HUES6 (cell line): ENCODE data around the gene UBE3B.

Experiments used
- H3K27ac ChIP-seq: 2 replicates; pipeline ENCODE4 v1.7.0; 2013; ENCODE audit warnings: low read depth, mild to moderate bottlenecking, low read length, inconsistent platforms
- H3K27me3 ChIP-seq: 2 replicates; pipeline ENCODE4 v1.6.1; 2013; ENCODE audit warnings: low read length; ENCODE audit not compliant: control insufficient read depth, insufficient read depth
- H3K36me3 ChIP-seq: 2 replicates; pipeline ENCODE4 v1.6.1; 2013; ENCODE audit warnings: low read length; ENCODE audit not compliant: control insufficient read depth, insufficient read depth
- H3K4me1 ChIP-seq: 2 replicates; pipeline ENCODE4 v1.6.1; 2013; ENCODE audit warnings: low read length; ENCODE audit not compliant: control insufficient read depth, insufficient read depth
- H3K4me3 ChIP-seq: 2 replicates; pipeline ENCODE4 v1.5.1; 2013; ENCODE audit warnings: low read depth, low read length
- H3K9ac ChIP-seq: one replicate; pipeline ENCODE4 v1.6.1; 2013; ENCODE audit warnings: mild to moderate bottlenecking, low read length
- H3K9me3 ChIP-seq: 2 replicates; pipeline ENCODE4 v1.6.1; 2013; ENCODE audit warnings: low read depth, low read length; ENCODE audit not compliant: control insufficient read depth, insufficient read depth

The UBE3B gene

GRCh38 chr12:109542014-109542413 lies 64.6 kb downstream of the UBE3B start:
- H3K36me3 ChIP-seq, result no peaks in the 10 kb centered on the region
- H3K27me3 ChIP-seq, result no peaks in the 10 kb centered on the region
- H3K27ac ChIP-seq, result no peak overlapping the region
- no peak overlapping the region for H3K9ac ChIP-seq
- H3K4me3 ChIP-seq, result no peak overlapping the region
- no peaks in the 10 kb centered on the region for H3K9me3 ChIP-seq
- H3K4me1 ChIP-seq, result peaks cover 2% of the 10 kb centered on the region; the same call in 1 of the 2 replicates

DNA sequence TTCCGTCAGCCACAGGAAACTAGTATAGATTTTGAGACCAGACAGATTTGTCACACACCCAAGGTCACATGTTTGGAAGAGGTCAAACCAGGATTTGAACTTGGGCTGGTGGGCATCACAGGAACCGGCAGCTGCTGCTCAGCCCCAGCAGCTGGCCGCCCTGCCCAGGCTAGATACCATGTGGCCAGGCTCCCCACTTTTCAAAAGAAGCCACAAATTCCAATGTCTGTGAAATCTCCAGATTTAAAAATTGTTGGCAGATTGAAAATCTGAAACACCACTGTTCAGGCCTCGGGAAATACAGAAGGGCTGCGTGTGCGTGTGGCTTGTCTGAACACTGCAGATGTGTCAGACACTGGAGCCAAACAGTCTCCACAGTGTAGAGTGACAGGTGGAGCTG lies 65.4 kb downstream of the UBE3B start:
- Histone ChIP-seq H3K36me3 (no peaks in the 10 kb centered on the region), H3K9ac (no peak overlapping the region), H3K4me1 (peaks cover 2% of the 10 kb centered on the region; the same call in 1 of the 2 replicates), H3K27ac (no peak overlapping the region), H3K9me3 (no peaks in the 10 kb centered on the region), H3K4me3 (no peak overlapping the region), H3K27me3 (no peaks in the 10 kb centered on the region)

DNA sequence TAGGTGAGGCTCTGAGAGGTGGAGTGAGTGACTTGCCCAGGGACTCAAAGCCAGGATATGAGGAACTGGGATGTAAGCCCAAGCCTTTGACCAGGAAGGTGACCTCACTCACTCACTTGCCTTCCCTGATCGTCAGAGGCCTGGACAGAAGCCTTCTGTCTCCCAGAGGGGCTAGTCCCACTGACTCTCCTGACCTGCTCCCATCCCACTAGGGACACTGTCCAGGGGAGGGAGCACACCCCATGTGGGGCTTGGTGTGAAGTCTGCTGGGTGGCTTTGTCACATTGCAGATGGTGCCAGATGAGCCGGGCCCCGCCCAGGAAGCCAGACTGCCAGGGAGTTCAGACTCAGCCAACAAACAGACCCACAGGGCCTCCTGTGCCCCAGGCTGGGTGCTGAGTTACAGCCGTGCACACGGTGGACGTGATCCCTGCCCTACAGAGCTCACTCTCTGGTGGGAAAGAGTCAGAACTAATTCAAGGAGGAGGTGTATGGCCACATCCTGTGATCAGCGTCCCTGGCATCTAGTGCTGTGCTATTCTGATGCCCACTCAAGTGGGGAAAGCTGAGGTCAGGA lies 67.6 kb downstream of the UBE3B start:
- Histone ChIP-seq H3K9ac (no peak overlapping the region), H3K27ac (no peak overlapping the region), H3K4me3 (no peak overlapping the region), H3K36me3 (no peaks in the 10 kb centered on the region), H3K27me3 (no peaks in the 10 kb centered on the region), H3K9me3 (no peaks in the 10 kb centered on the region), H3K4me1 (peaks cover 2% of the 10 kb centered on the region; the same call in 1 of the 2 replicates)

- Histone ChIP-seq H3K9me3 (no peaks in the 10 kb centered on the region), H3K36me3 (no peaks in the 10 kb centered on the region), H3K27ac (no peak overlapping the region), H3K4me1 (peaks cover 2% of the 10 kb centered on the region; the same call in 1 of the 2 replicates), H3K9ac (no peak overlapping the region), H3K4me3 (no peak overlapping the region), H3K27me3 (no peaks in the 10 kb centered on the region)
Measured at GRCh38 chr12:109545826-109546225, 68.4 kb downstream of the UBE3B start.

- H3K4me3 ChIP-seq, result no peak overlapping the region
- peaks cover 2% of the 10 kb centered on the region; the same call in 1 of the 2 replicates for H3K4me1 ChIP-seq
- no peak overlapping the region for H3K9ac ChIP-seq
- no peak overlapping the region for H3K27ac ChIP-seq
- H3K9me3 ChIP-seq, result no peaks in the 10 kb centered on the region
- H3K36me3 ChIP-seq, result no peaks in the 10 kb centered on the region
- no peaks in the 10 kb centered on the region for H3K27me3 ChIP-seq
Measured at GRCh38 chr12:109547286-109547685, 69.9 kb downstream of the UBE3B start.

DNA sequence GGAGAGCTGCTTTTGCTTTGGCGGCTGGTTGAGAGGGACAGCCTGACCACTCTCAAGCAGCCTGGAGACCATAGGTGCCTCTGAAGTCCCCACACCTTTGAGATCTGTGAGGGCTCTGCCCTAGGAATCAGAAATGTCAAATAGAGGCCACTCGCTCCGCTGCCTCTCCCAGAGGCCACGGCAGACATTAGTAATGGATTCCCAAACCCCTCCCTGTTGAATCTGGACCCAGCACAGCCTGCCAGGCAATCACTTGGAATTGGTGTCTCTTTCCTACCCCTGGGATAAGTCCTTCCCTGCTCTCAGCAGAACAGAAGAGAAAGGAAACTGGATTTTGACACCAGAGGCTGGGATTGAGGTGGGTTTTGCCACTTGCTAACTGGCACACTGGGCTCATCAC lies 70.8 kb downstream of the UBE3B start:
- no peaks in the 10 kb centered on the region for H3K27me3 ChIP-seq
- H3K36me3 ChIP-seq, result no peaks in the 10 kb centered on the region
- no peak overlapping the region for H3K4me3 ChIP-seq
- no peaks in the 10 kb centered on the region for H3K9me3 ChIP-seq
- peaks cover 2% of the 10 kb centered on the region; the same call in 1 of the 2 replicates for H3K4me1 ChIP-seq
- H3K27ac ChIP-seq, result no peak overlapping the region
- no peak overlapping the region for H3K9ac ChIP-seq

DNA sequence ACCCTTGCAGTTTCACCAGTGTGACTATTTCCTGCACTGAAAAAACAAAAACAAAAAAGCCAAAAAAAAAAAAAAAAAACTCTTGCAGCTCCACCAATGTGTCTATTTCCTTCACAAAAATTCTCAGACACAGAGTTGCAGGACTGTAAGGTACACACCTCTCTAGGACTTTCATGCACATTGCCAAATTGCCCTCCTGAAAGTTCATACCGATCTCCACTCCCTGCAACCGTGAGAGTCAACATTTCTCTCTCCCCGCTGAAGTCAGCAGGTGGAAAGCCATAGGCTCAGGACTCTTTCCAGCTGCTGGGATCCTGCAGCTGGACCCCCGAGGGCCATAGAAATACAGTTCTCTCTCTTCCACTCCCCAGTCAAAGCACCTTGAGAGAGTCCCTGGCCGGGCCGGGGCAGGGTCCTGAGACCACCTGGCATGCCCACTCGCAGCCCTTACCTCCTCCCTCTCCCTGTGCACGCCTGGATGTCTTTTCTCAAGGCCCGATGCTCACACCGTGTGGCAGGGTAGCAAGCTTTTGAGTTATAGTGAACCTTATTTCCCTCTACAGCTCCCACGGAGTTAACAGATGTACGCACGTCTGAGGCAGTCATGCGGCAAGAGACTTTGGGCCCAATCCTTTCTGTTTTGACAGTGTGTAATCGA lies 72.3 kb downstream of the UBE3B start:
- H3K4me1 ChIP-seq, result peaks cover 2% of the 10 kb centered on the region; the same call in 1 of the 2 replicates
- no peak overlapping the region for H3K4me3 ChIP-seq
- no peaks in the 10 kb centered on the region for H3K27me3 ChIP-seq
- no peaks in the 10 kb centered on the region for H3K9me3 ChIP-seq
- H3K36me3 ChIP-seq, result no peaks in the 10 kb centered on the region
- H3K27ac ChIP-seq, result no peak overlapping the region
- H3K9ac ChIP-seq, result no peak overlapping the region

DNA sequence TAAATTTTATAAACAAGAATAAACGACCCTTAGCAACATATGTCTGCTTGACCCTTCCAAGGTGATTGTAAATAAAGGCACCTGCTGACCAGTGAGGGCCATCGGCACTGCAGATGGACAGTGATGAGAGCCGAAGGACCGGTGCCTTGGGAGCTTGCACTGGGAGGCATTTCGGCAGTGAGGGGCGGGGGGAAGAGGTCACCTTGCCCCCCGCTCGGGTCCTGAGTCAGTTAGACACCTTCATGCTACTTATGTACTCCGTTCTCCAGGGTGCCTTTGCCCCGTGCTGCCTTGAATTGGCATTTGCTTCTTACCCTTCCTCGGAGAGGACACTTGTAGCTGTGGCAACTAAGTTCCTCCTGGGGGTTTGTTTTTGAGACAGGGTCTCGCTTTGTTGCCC lies 72.8 kb downstream of the UBE3B start:
- H3K4me3 ChIP-seq, result no peak overlapping the region
- H3K4me1 ChIP-seq, result peaks cover under 1% of the 10 kb centered on the region; the same call in 1 of the 2 replicates
- H3K27ac ChIP-seq, result no peak overlapping the region
- H3K9me3 ChIP-seq, result no peaks in the 10 kb centered on the region
- no peaks in the 10 kb centered on the region for H3K27me3 ChIP-seq
- no peak overlapping the region for H3K9ac ChIP-seq
- no peaks in the 10 kb centered on the region for H3K36me3 ChIP-seq

- Histone ChIP-seq H3K9ac (no peak overlapping the region), H3K9me3 (no peaks in the 10 kb centered on the region), H3K27me3 (no peaks in the 10 kb centered on the region), H3K4me3 (no peak overlapping the region), H3K27ac (no peak overlapping the region), H3K4me1 (no peaks in the 10 kb centered on the region; the same call in 1 of the 2 replicates), H3K36me3 (0 out of 2 replicates have a peak, but pooled peaks cover under 1% of the 10 kb centered on the region)
Measured at GRCh38 chr12:109551108-109551507, 73.7 kb downstream of the UBE3B start.

- Histone ChIP-seq H3K9me3 (no peaks in the 10 kb centered on the region), H3K4me3 (no peak overlapping the region), H3K27ac (no peak overlapping the region), H3K4me1 (no peaks in the 10 kb centered on the region; the same call in 1 of the 2 replicates), H3K36me3 (0 out of 2 replicates have a peak, but pooled peaks cover 7% of the 10 kb centered on the region), H3K9ac (no peak overlapping the region), H3K27me3 (no peaks in the 10 kb centered on the region)
Measured at GRCh38 chr12:109552971-109553370, 75.5 kb downstream of the UBE3B start.

DNA sequence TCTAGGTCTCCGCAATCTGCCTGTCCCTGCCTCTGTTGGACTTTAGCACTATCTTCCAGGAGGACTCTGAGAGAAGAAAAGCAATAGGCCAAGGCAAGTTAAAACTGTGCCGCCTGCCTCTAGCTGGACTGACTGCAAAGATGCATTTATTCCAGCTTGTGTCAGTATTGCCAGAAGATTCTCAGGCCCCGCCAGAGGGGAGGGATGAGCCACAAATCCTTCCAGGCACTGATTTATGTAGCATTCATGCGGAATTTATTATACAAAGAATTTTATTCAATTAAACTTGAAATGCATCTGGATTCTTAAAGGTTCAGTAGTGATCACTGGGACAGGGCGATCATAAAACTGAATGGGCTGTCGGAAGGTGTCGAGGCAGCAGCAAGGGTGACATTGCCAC lies 76.0 kb downstream of the UBE3B start:
- H3K4me3 ChIP-seq, result no peak overlapping the region
- H3K27me3 ChIP-seq, result no peaks in the 10 kb centered on the region
- H3K27ac ChIP-seq, result no peak overlapping the region
- H3K9ac ChIP-seq, result no peak overlapping the region
- H3K36me3 ChIP-seq, result 0 out of 2 replicates have a peak, but pooled peaks cover 9% of the 10 kb centered on the region
- H3K4me1 ChIP-seq, result no peaks in the 10 kb centered on the region; the same call in 1 of the 2 replicates
- H3K9me3 ChIP-seq, result no peaks in the 10 kb centered on the region
